ENCODE data around the gene TFR2.

- TF ChIP-seq CTCF (IDR thresholded peaks at IDR 0.05) (no peak), ATF2 (CRISPR knock-in tag; IDR thresholded peaks at IDR 0.05; ENCODE audit: borderline replicate concordance, low read depth) (no peak), USF2 (CRISPR knock-in tag; IDR thresholded peaks at IDR 0.05) (no peak), ESRRA (CRISPR knock-in tag; IDR thresholded peaks at IDR 0.05; ENCODE audit: borderline replicate concordance) (no peak), TEAD4 (CRISPR knock-in tag; IDR thresholded peaks at IDR 0.05) (no peak), ATF3 (CRISPR knock-in tag; conservative IDR thresholded peaks at IDR 0.05) (no peak), ZNF512 (CRISPR knock-in tag; IDR thresholded peaks at IDR 0.05; ENCODE audit: borderline replicate concordance) (no peak), CREM (CRISPR knock-in tag; IDR thresholded peaks at IDR 0.05) (no peak), IRF2 (CRISPR knock-in tag; IDR thresholded peaks at IDR 0.05; ENCODE audit: borderline replicate concordance, low read depth) (no peak), E2F4 (CRISPR knock-in tag; IDR thresholded peaks at IDR 0.05; ENCODE audit: borderline replicate concordance, low read depth) (no peak), CREB1 (CRISPR knock-in tag; IDR thresholded peaks at IDR 0.05) (no peak), SMAD4 (CRISPR knock-in tag; IDR thresholded peaks at IDR 0.05) (no peak), STAT6 (CRISPR knock-in tag; conservative IDR thresholded peaks at IDR 0.05; ENCODE audit: low read depth) (no peak)
Observed at GRCh38 chr7:100654908-100655831, 13.8 kb upstream of the TFR2 start.
